Neuronal stem cell (in vitro differentiated cells): Measurements from ENCODE around the gene CSMD2.

Experiments
- DNase-seq: peaks from one replicate; pipeline ENCODE4 v3.0.0-alpha.2; 2013; ENCODE audit warnings: low spot score
- H2AFZ ChIP-seq: one replicate; pipeline ENCODE4 v1.6.1; 2013; ENCODE audit warnings: mild to moderate bottlenecking, low read length, inconsistent platforms
- H2AK5ac ChIP-seq: 2 replicates; pipeline ENCODE4 v1.6.1; 2013; ENCODE audit warnings: low read depth, mild to moderate bottlenecking, inconsistent platforms, low read length, moderate library complexity, mixed read lengths
- H2BK120ac ChIP-seq: 2 replicates; pipeline ENCODE4 v1.6.1; 2013; ENCODE audit warnings: low read depth, mild to moderate bottlenecking, inconsistent platforms, low read length, moderate library complexity, mixed read lengths
- H2BK12ac ChIP-seq: one replicate; pipeline ENCODE4 v1.6.1; 2013; ENCODE audit warnings: low read length, inconsistent platforms
- H2BK15ac ChIP-seq: 2 replicates; pipeline ENCODE4 v1.6.1; 2013; ENCODE audit warnings: mild to moderate bottlenecking, low read length, inconsistent platforms, mixed read lengths
- H2BK5ac ChIP-seq: one replicate; pipeline ENCODE4 v1.6.1; 2013; ENCODE audit warnings: inconsistent platforms, mild to moderate bottlenecking, low read length, moderate library complexity
- H3K14ac ChIP-seq: one replicate; pipeline ENCODE4 v1.6.1; 2013; ENCODE audit warnings: low read length, inconsistent platforms
- H3K18ac ChIP-seq: 2 replicates; pipeline ENCODE4 v1.6.1; 2013; ENCODE audit warnings: low read length, inconsistent platforms
- H3K23ac ChIP-seq: 2 replicates; pipeline ENCODE4 v1.6.1; 2013; ENCODE audit warnings: low read depth, mild to moderate bottlenecking, mixed read lengths, low read length, inconsistent platforms; ENCODE audit not compliant: poor library complexity
- H3K27ac ChIP-seq: replicated peaks from 3 replicates; pipeline ENCODE4 v1.5.1; 2013; ENCODE audit warnings: low read length, inconsistent platforms
- H3K27me3 ChIP-seq, 3 experiments: 2 replicates each; pipeline ENCODE4 v1.6.1; 2013; ENCODE audit warnings: low read length in 3 of 3, mild to moderate bottlenecking in 2 of 3, inconsistent platforms in 1 of 3, low read depth in 1 of 3, mixed read lengths in 1 of 3, moderate library complexity in 1 of 3; ENCODE audit not compliant: control insufficient read depth in 3 of 3, insufficient read depth in 3 of 3
- H3K36me3 ChIP-seq, 2 donors: replicated peaks in 1 of 2; 2 replicates each; pipeline ENCODE4 v1.6.1; 2013; ENCODE audit warnings: low read length in 2 of 2; ENCODE audit not compliant: control insufficient read depth in 2 of 2, insufficient read depth in 2 of 2
- H3K4ac ChIP-seq: 2 replicates; pipeline ENCODE4 v1.6.1; 2013; ENCODE audit warnings: inconsistent platforms, mild to moderate bottlenecking, low read length, moderate library complexity
- H3K4me1 ChIP-seq, 2 donors: 1 replicate in 1 of 2; 2 replicates in 1 of 2; pipeline ENCODE4 v1.6.1; 2013; ENCODE audit warnings: low read length in 2 of 2, low read depth in 1 of 2; ENCODE audit not compliant: control insufficient read depth in 2 of 2, insufficient read depth in 1 of 2
- H3K4me2 ChIP-seq: one replicate; pipeline ENCODE4 v1.6.1; 2013; ENCODE audit warnings: mild to moderate bottlenecking, low read length, inconsistent platforms; ENCODE audit not compliant: insufficient read depth, poor library complexity, severe bottlenecking
- H3K4me3 ChIP-seq, 2 donors: 2 replicates each; pipeline ENCODE4 v1.5.1; 2013; ENCODE audit warnings: low read length in 2 of 2, mild to moderate bottlenecking in 2 of 2, inconsistent platforms in 1 of 2, moderate library complexity in 1 of 2
- H3K79me1 ChIP-seq: one replicate; pipeline ENCODE4 v1.6.1; 2013; ENCODE audit warnings: low read depth, mild to moderate bottlenecking, inconsistent platforms, low read length, moderate library complexity
- H3K9ac ChIP-seq: one replicate; pipeline ENCODE4 v1.6.1; 2013; ENCODE audit warnings: mild to moderate bottlenecking, low read depth, low read length, inconsistent platforms; ENCODE audit not compliant: poor library complexity
- H3K9me3 ChIP-seq, 2 donors: replicated peaks in 1 of 2; 2 replicates each; pipeline versions ENCODE3 to v1.6.1; 2013; ENCODE audit warnings: low read length in 2 of 2, mild to moderate bottlenecking in 2 of 2, inconsistent platforms in 1 of 2, low read depth in 1 of 2, mixed read lengths in 1 of 2, moderate library complexity in 1 of 2; ENCODE audit not compliant: control insufficient read depth in 2 of 2, insufficient read depth in 1 of 2
- H4K8ac ChIP-seq: one replicate; pipeline ENCODE4 v1.6.1; 2013; ENCODE audit warnings: low read depth, mild to moderate bottlenecking, inconsistent platforms, low read length, moderate library complexity
- H4K91ac ChIP-seq: one replicate; pipeline ENCODE4 v1.6.1; 2013; ENCODE audit warnings: low read length, low read depth, mild to moderate bottlenecking, inconsistent platforms; ENCODE audit not compliant: poor library complexity
- WGBS, 2 donors: extraction: QIAGEN DNeasy Blood & Tissue Kit; methylation state at CpG; one replicate each; pipeline ENCODE4 v1.1.7; 2013; ENCODE audit warnings: missing lambda C conversion rate in 2 of 2, mixed read lengths in 1 of 2; ENCODE audit not compliant: insufficient read length in 2 of 2, insufficient replicate concordance in 1 of 2; ENCODE audit errors: extremely low coverage in 2 of 2; 5-methylcytosine and 5-hydroxymethylcytosine counted together

Gene CSMD2

GRCh38 chr1:33932871-33933270, 232.2 kb downstream of the CSMD2 start:
- H3K27ac ChIP-seq: no peak overlapping the region
- no peaks in the 10 kb centered on the region for H3K9me3 ChIP-seq
- H2BK5ac ChIP-seq: no peak overlapping the region
- H4K91ac ChIP-seq: no peak overlapping the region
- H3K4ac ChIP-seq: no peak overlapping the region
- H2AFZ ChIP-seq: no peak overlapping the region
- H2BK120ac ChIP-seq: no peak overlapping the region
- no peak overlapping the region for H2AK5ac ChIP-seq
- no peak overlapping the region for H3K14ac ChIP-seq
- no peaks in the 10 kb centered on the region for H3K4me1 ChIP-seq
- H2BK15ac ChIP-seq: no peak overlapping the region
- H4K8ac ChIP-seq: no peak overlapping the region
- no CpG with 5 or more reads among the region's 3 CpGs for WGBS, 2 donors
- H2BK12ac ChIP-seq: no peak overlapping the region
- no peak overlapping the region for H3K4me3 ChIP-seq
- H3K23ac ChIP-seq: no peak overlapping the region
- no peaks in the 10 kb centered on the region for H3K27me3 ChIP-seq
- no peaks in the 10 kb centered on the region for H3K79me1 ChIP-seq
- no peak overlapping the region for H3K4me2 ChIP-seq
- no peak overlapping the region for H3K18ac ChIP-seq
- DNase-seq: no peak
- no peaks in the 10 kb centered on the region for H3K36me3 ChIP-seq
- H3K9ac ChIP-seq: no peak overlapping the region

DNA sequence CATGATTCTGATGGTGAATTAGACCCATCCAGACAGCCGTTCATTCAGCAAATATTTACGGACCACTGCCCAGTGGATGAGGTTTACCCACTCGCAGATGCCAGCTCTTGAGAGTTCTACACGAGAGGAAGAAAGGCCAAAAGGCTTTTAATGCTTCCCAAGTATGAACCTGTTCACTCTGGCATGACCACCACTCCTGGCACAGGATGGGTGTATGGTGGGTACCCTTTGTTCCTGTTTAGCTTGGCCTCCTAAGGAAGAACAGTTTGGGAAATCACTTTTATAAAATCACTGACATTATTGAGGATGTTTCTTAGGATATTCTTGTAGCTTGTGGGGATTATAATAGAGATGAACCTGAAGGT, 233.9 kb downstream of the CSMD2 start:
- no CpG with 5 or more reads among the region's 4 CpGs for WGBS, 2 donors
- no peak overlapping the region for H3K9ac ChIP-seq
- no peak overlapping the region for H3K14ac ChIP-seq
- no peaks in the 10 kb centered on the region for H3K27me3 ChIP-seq
- no peak overlapping the region for H4K8ac ChIP-seq
- no peak overlapping the region for H3K4me3 ChIP-seq
- no peak overlapping the region for H2AK5ac ChIP-seq
- no peak overlapping the region for H4K91ac ChIP-seq
- no peak overlapping the region for H2AFZ ChIP-seq
- no peak overlapping the region for H2BK5ac ChIP-seq
- H2BK15ac ChIP-seq: no peak overlapping the region
- no peak overlapping the region for H3K27ac ChIP-seq
- no peak overlapping the region for H2BK12ac ChIP-seq
- H3K18ac ChIP-seq: no peak overlapping the region
- no peaks in the 10 kb centered on the region for H3K4me1 ChIP-seq
- H2BK120ac ChIP-seq: no peak overlapping the region
- no peaks in the 10 kb centered on the region for H3K79me1 ChIP-seq
- H3K36me3 ChIP-seq: no peaks in the 10 kb centered on the region
- H3K4me2 ChIP-seq: no peak overlapping the region
- H3K9me3 ChIP-seq: no peaks in the 10 kb centered on the region
- no peak overlapping the region for H3K23ac ChIP-seq
- no peak overlapping the region for H3K4ac ChIP-seq
- no peak for DNase-seq

GRCh38 chr1:33930346-33931110, 234.5 kb downstream of the CSMD2 start:
- no peaks in the 10 kb centered on the region for H3K36me3 ChIP-seq
- no peak overlapping the region for H3K4me3 ChIP-seq
- WGBS, 2 donors: no CpG with 5 or more reads among the region's 11 CpGs
- no peak overlapping the region for H3K4me2 ChIP-seq
- DNase-seq: no peak
- H3K27me3 ChIP-seq: no peaks in the 10 kb centered on the region
- no peak overlapping the region for H2AK5ac ChIP-seq
- no peak overlapping the region for H2BK120ac ChIP-seq
- H2AFZ ChIP-seq: no peak overlapping the region
- no peak overlapping the region for H3K18ac ChIP-seq
- no peak overlapping the region for H2BK15ac ChIP-seq
- H2BK12ac ChIP-seq: no peak overlapping the region
- H3K14ac ChIP-seq: no peak overlapping the region
- H3K23ac ChIP-seq: no peak overlapping the region
- no peak overlapping the region for H2BK5ac ChIP-seq
- H3K79me1 ChIP-seq: no peaks in the 10 kb centered on the region
- H4K91ac ChIP-seq: no peak overlapping the region
- no peak overlapping the region for H3K27ac ChIP-seq
- H4K8ac ChIP-seq: no peak overlapping the region
- no peaks in the 10 kb centered on the region for H3K9me3 ChIP-seq
- no peak overlapping the region for H3K9ac ChIP-seq
- H3K4ac ChIP-seq: no peak overlapping the region
- no peaks in the 10 kb centered on the region for H3K4me1 ChIP-seq

- no peak overlapping the region for H3K27ac ChIP-seq
- H3K4me3 ChIP-seq: no peak overlapping the region
- no peak overlapping the region for H3K18ac ChIP-seq
- no peak overlapping the region for H3K23ac ChIP-seq
- H2AFZ ChIP-seq: no peak overlapping the region
- H2BK12ac ChIP-seq: no peak overlapping the region
- no peak overlapping the region for H4K8ac ChIP-seq
- no peaks in the 10 kb centered on the region for H3K9me3 ChIP-seq
- no peaks in the 10 kb centered on the region for H3K79me1 ChIP-seq
- no peak overlapping the region for H3K14ac ChIP-seq
- H2BK15ac ChIP-seq: no peak overlapping the region
- no peak overlapping the region for H2AK5ac ChIP-seq
- H3K4me1 ChIP-seq: no peaks in the 10 kb centered on the region
- no peak overlapping the region for H3K4me2 ChIP-seq
- DNase-seq: no peak
- no peak overlapping the region for H3K9ac ChIP-seq
- H3K4ac ChIP-seq: no peak overlapping the region
- no peaks in the 10 kb centered on the region for H3K36me3 ChIP-seq
- no peaks in the 10 kb centered on the region for H3K27me3 ChIP-seq
- H2BK120ac ChIP-seq: no peak overlapping the region
- H2BK5ac ChIP-seq: no peak overlapping the region
- no peak overlapping the region for H4K91ac ChIP-seq
These were observed 236.8 kb downstream of the CSMD2 start for GRCh38 chr1:33928251-33928650.
